Dermis microvascular lymphatic vessel endothelial cell (primary cell): ENCODE results near the gene PRKCA. TPM values are rescaled to one million over a fixed set of nuclear protein-coding genes. Genes with fewer than 3 reads are reported as not detected.

Source experiments
- DNase-seq, 2 donors: peaks; one replicate each; pipeline versions ENCODE4 v3.0.0 to v3.0.0-alpha.2; 2010; ENCODE audit warnings: low read depth in 2 of 2
- total RNA-seq: library from RNA; depleted of rRNA; stranded (reverse); fragments of >200 nt; gene quantifications from 2 replicates; pipeline ENCODE4 v1.2.1, GENCODE V29; 2014

The PRKCA gene
- total RNA-seq, 1 donor from 2014 or later: 3.6 TPM

DNA sequence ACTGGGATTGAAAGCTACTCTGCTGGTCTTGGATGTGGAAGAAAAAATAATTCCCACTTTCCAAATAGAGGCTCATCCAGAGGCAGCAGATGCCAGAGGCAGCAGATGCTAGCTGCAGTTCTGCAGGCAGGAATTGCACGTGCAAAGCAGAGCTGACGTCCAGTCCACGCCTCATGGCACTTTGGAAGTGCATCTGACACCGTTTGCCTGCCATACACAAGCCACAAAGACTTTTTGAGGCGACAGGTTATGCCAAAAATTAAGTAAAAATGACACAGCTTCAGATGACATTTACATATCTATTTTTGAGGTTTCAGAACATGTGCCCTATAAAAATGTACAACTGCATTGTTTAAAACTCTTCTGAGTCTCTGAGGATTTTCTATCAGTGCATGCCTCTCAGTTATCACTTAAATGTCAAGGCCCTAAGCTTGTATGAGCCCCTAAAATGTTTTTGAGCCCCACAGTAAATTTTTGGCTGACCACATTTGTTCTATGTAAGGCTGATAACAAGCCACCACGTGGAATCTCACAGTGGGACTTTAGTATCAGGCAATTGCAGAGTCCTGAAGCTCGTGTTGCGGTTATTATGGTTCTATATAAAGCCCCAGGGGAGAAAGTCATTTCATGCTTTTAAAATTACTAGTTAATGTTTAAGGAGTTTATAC is 239.2 kb downstream of the PRKCA start:
- DNase-seq: no peak

- DNase-seq: no peak
Observed at GRCh38 chr17:66542129-66542966, 239.9 kb downstream of the PRKCA start.

GRCh38 chr17:66542967-66543520 is 240.6 kb downstream of the PRKCA start:
- peak in 1 of 2 donors; percentile 45 for DNase-seq

DNA sequence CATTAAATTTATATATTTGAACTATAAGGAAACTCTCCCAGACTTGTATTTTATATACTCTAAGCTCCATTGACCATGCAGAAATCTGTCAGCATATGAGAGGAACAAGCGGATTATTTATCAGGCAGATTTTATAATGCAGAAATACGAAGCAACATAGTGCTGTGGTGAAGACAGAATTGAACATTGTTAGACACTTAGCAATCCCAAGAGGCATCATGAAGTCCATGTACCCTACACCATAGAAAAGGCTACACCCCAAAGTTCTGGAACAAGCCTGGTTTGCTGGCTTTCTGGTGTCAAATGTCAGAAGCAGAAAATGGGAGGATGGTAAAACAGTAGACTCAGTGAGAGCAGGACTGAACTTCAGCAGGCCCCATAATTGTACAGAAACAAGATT is 241.1 kb downstream of the PRKCA start:
- DNase-seq: no peak

GRCh38 chr17:66545918-66546317 is 243.5 kb downstream of the PRKCA start:
- DNase-seq: no peak

- DNase-seq: no peak
Observed at GRCh38 chr17:66547151-66547865, 244.9 kb downstream of the PRKCA start.

DNA sequence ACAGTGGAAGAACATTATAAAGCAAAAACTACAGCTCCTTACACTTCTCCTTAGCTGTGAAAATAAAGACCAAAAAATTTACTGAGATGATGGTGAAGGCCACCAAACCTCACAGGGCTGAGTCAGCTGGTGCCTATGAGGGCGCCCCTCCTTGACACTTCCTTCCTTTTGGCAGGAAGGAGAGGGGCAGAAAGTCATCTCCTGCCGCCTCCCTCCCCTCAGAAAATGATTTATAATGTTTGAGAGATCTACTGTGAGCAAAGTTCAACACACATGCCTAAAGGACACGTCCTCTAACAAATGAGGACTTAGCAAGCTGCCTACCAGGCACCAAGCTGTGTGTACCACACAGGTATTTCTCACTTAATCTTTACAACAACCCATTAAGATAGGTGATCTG is 245.7 kb downstream of the PRKCA start:
- peak in 1 of 2 donors; percentile 49 for DNase-seq

- no peak for DNase-seq
Observed at GRCh38 chr17:66548659-66549310, 246.4 kb downstream of the PRKCA start.

DNA sequence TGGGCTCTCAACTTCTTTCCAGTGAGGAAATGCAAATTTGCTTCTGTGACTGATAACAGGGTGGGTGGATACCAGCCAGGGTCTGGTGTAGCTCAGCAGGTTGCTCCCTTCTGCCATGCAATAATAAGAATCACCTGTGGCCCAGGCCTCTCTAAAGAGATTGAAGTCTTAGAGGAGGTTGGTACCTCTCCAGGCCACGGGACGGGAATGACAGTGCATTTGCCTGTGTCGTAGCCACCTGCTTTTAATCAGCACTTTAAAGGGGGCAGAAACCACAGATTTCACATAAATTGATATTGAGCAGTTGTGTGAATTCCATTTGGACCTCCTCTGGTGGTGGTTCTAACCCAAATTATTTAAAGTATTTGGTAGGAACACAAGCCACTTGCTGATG is 246.9 kb downstream of the PRKCA start:
- no peak for DNase-seq

GRCh38 chr17:66549731-66550207 is 247.4 kb downstream of the PRKCA start:
- DNase-seq: peak in 1 of 2 donors; percentile 42

DNA sequence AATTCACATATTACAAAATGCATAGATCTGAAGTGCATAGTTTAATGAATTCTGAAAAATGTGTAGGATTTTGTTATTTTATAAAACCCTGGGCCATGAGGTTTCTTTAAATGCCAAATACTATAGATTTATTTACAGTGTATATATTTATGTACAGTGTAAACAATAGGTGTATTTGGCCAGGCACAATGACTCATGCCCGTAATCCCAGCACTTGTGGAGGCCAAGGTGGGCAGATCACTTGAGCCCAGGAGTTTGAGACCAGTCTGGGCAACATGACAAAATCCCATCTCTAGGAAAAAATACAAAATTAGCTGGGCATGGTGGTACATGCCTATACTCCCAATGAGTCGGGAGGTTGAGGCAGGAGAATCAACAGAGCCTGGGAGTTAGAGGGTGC is 249.4 kb downstream of the PRKCA start:
- no peak for DNase-seq

GRCh38 chr17:66552371-66552770 is 250.0 kb downstream of the PRKCA start:
- DNase-seq: no peak

DNA sequence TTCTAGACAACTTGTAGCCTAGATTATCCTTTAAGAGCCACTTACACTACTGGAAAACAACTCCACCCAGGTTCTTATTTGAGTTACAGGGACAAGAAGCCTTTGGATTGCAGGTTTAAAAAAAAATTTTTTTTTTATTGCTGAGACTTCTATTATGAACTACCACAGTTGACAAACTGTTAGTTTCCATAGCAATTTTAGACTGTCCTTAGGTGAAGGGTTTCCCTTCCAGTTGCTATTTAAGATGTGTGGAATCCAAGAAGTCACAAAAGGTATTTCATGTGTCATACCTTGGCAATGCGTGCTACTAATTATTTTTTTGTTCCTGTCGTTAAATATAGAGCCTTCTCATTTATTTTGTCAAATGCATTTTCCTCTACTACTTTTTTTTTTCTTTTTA is 253.2 kb downstream of the PRKCA start:
- no peak for DNase-seq

DNA sequence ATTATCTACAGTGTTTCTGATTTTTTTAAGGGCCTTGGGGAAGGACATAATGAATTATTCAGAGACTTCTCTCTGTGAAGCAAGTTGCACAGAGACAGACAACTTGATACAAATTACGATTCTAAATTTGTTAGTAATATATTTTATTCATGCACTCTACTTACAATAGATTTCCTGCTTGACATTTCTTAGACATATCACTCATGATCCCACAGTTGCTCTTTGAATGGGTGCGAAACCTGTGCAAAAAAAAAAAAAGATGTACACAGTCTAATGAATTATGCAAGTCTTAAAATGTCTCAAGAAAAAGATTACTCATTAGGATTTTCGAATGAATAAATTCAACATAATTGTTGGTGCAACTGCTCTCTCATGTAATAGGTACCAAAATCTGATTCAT is 254.8 kb downstream of the PRKCA start:
- DNase-seq: no peak

GRCh38 chr17:66557886-66558285 is 255.5 kb downstream of the PRKCA start:
- no peak for DNase-seq

GRCh38 chr17:66560691-66561090 is 258.3 kb downstream of the PRKCA start:
- no peak for DNase-seq

GRCh38 chr17:66562119-66562518 is 259.7 kb downstream of the PRKCA start:
- no peak for DNase-seq

GRCh38 chr17:66564992-66565465 is 262.6 kb downstream of the PRKCA start:
- DNase-seq: peak in 1 of 2 donors; percentile 33

GRCh38 chr17:66567234-66568170 is 265.1 kb downstream of the PRKCA start:
- DNase-seq: peak; percentile 71 to 94

- no peak for DNase-seq
Observed at GRCh38 chr17:66569572-66569971, 267.2 kb downstream of the PRKCA start.
